MCF 10A (cell line): Measurements from ENCODE around the gene ATAD1. TPM values are rescaled to one million over a fixed set of nuclear protein-coding genes. Genes with fewer than 3 reads are reported as not detected.

Experiments
- BruUV-seq: library from RNA; stranded (reverse); fragments of 400-500 nt; replicated peaks from 2 replicates; lab custom pipeline; 2021; lab: Mats Ljungman, UMichigan
- CTCF ChIA-PET: fragments of 300-600 bp; sonication (Branson Sonifier 250); formaldehyde crosslinking; extraction: SDS; loops from one replicate; lab custom pipeline; 2021; ENCODE audit warnings: antibody characterized with exemption, inconsistent platforms; lab: Yijun Ruan, JAX
- POLR2A ChIA-PET: fragments of 300-600, 350-650 bp; sonication (Branson Sonifier 250); formaldehyde crosslinking; extraction: SDS; loops from one replicate; lab custom pipeline; 2020; ENCODE audit warnings: antibody characterized with exemption, inconsistent platforms; lab: Yijun Ruan, JAX
- DNase-seq: peaks from one replicate; pipeline ENCODE4 v3.0.0-alpha.2; 2018; ENCODE audit not compliant: unreplicated experiment
- H3K27ac Mint-ChIP-seq: one replicate; pipeline ENCODE4 v1.8.0; 2022; ENCODE audit warnings: mild to moderate bottlenecking, low read depth, mixed read lengths; ENCODE audit not compliant: unreplicated experiment
- H3K27me3 Mint-ChIP-seq: one replicate; pipeline ENCODE4 v1.8.0; 2022; ENCODE audit warnings: mixed read lengths; ENCODE audit not compliant: insufficient read depth, unreplicated experiment
- H3K36me3 Mint-ChIP-seq: one replicate; pipeline ENCODE4 v1.8.0; 2022; ENCODE audit warnings: mild to moderate bottlenecking, moderate library complexity, mixed read lengths; ENCODE audit not compliant: insufficient read depth, unreplicated experiment
- H3K4me1 Mint-ChIP-seq: one replicate; pipeline ENCODE4 v1.8.0; 2022; ENCODE audit warnings: mixed read lengths; ENCODE audit not compliant: insufficient read depth, unreplicated experiment
- H3K4me3 Mint-ChIP-seq: one replicate; pipeline ENCODE4 v1.8.0; 2022; ENCODE audit warnings: mild to moderate bottlenecking, moderate library complexity, mixed read lengths; ENCODE audit not compliant: unreplicated experiment
- H3K9me3 Mint-ChIP-seq: one replicate; pipeline ENCODE4 v1.8.0; 2022; ENCODE audit warnings: mixed read lengths; ENCODE audit not compliant: unreplicated experiment
- intact Hi-C: fragments of 100-400 bp; cut with micrococcal nuclease; formaldehyde crosslinking; loops from 2 replicates; pipeline ENCODE4 v1.14.1; 2022
- total RNA-seq: library from RNA; stranded (reverse); gene quantifications from 2 replicates; pipeline ENCODE4 v1.2.3, GENCODE V29; 2022
- TF ChIP-seq, protein P1 (sequence below): fragments of 200-600 bp; IDR thresholded peaks from one replicate; pipeline ENCODE4 v1.8.0; 2022; ENCODE audit warnings: antibody characterized with exemption, mild to moderate bottlenecking; ENCODE audit not compliant: unreplicated experiment

Gene ATAD1
- total RNA-seq, 1 experiment from 2014 or later, result 75.2 TPM

GRCh38 chr10:87818505-87819288 lies 671 bp upstream of the ATAD1 start:
- TSS peak; percentile 53 for BruUV-seq
- H3K27me3 Mint-ChIP-seq, result no peaks in the 10 kb centered on the region
- ChIA-PET CTCF (interaction anchor here (0.5 to 4.4 kb wide), 22 partner anchors 10 to 747 kb away, joined by 3 to 17 read pairs (median 4); no protein-coding TSS in a partner anchor), POLR2A (interaction anchor here (0.6 to 4.6 kb wide), 31 partner anchors 9 to 1529 kb away, joined by 3 to 186 read pairs (median 4); partner anchors contain the start of genes ANKRD22, FAS, KLLN and PTEN)
- no peaks in the 10 kb centered on the region for H3K9me3 Mint-ChIP-seq
- peak overlapping the region; percentile 95 for H3K4me3 Mint-ChIP-seq
- intact Hi-C loops, result loop anchor here (1.0 to 5.0 kb wide), 2 partner anchors 25 to 44 kb away; partner anchors contain the start of genes KLLN and PTEN
- peak overlapping the region; percentile 79 for H3K27ac Mint-ChIP-seq
- peaks cover 13% of the 10 kb centered on the region for H3K36me3 Mint-ChIP-seq
- peak; percentile 49 for DNase-seq
- TF ChIP-seq, protein P1, sequence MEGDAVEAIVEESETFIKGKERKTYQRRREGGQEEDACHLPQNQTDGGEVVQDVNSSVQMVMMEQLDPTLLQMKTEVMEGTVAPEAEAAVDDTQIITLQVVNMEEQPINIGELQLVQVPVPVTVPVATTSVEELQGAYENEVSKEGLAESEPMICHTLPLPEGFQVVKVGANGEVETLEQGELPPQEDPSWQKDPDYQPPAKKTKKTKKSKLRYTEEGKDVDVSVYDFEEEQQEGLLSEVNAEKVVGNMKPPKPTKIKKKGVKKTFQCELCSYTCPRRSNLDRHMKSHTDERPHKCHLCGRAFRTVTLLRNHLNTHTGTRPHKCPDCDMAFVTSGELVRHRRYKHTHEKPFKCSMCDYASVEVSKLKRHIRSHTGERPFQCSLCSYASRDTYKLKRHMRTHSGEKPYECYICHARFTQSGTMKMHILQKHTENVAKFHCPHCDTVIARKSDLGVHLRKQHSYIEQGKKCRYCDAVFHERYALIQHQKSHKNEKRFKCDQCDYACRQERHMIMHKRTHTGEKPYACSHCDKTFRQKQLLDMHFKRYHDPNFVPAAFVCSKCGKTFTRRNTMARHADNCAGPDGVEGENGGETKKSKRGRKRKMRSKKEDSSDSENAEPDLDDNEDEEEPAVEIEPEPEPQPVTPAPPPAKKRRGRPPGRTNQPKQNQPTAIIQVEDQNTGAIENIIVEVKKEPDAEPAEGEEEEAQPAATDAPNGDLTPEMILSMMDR, result peak; percentile 10
- peaks cover 17% of the 10 kb centered on the region for H3K4me1 Mint-ChIP-seq

DNA sequence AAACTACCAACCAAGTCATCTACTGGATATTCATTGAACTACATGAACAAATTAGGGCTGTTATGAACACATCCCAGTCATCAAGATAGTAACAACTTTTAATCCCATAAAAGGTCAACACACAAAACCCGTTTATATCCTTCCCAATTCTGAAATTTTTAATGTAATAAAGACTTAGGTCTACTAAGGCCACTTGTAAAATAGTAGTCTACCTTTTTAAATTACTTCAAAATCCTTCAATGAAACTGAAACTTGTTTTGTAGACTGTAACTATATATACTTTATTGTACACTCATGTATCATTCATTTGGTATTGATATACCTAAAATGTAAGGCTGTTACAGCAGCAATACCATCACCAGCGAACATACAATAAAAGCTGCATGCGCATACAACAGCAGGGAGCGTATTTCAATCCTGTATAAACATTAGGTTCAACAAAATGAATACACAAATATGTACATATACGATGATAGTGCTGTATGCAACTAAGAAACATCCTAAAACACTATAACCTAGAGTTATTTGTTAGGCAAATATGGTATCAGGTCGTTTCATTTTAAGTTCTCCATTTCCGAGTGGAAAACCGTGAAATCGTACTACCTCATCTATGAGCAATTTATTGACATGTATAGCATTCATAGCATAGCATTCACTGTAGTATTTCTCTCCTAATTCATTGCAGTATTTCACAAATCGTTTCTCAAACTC lies 973 bp downstream of the ATAD1 start:
- Mint-ChIP-seq H3K27ac (peak overlapping the region; percentile 79), H3K9me3 (no peaks in the 10 kb centered on the region), H3K4me3 (peak overlapping the region; percentile 95), H3K27me3 (no peaks in the 10 kb centered on the region), H3K4me1 (peaks cover 17% of the 10 kb centered on the region), H3K36me3 (peaks cover 26% of the 10 kb centered on the region)
- BruUV-seq, result no TSS peak
- TF ChIP-seq, protein P1, result no peak
- peak; percentile 12 for DNase-seq
- intact Hi-C loops, result loop anchor here (1.0 to 5.0 kb wide), 2 partner anchors 45 to 284 kb away; partner anchors contain the start of genes KLLN and PTEN
- ChIA-PET POLR2A (interaction anchor here (1.1 to 4.6 kb wide), 12 partner anchors 11 to 722 kb away, joined by 3 to 186 read pairs (median 10); partner anchors contain the start of genes KLLN and PTEN), CTCF (interaction anchor here (0.7 to 4.4 kb wide), 5 partner anchors 13 to 569 kb away, joined by 3 to 14 read pairs (median 6); no protein-coding TSS in a partner anchor)

DNA sequence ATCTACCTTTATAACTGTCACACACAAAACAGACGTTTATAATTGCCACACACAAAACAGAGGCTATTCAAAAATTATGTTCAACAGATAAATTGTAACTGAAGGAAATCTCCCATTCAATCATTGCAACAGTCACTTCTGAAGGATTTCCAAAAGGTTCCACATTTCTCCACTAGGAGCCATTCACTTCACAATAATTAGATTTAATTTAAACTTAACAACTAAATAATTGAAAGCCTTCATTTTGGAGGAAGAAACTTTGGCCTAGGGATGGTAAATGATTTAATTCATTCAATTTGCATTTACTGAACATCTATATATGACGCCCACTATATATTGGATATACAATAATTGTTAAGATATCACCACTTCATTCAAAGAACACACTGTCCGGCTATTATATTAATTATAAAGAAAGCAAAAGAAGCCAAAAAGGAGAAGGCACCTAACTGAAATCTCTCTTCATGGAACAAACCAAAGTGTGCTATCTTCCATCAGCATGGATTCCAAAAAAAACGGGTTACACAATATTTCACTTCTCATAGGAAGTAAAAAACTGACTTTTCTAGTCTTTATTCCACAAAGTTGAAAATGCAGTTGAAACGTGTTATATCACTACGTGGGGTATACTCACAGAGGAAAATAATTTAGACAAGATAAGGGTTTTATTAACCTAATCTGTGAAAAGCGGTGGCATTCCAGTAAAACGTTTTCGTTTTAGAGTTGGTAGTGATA lies 1.7 kb downstream of the ATAD1 start:
- peak; percentile 11 for DNase-seq
- TF ChIP-seq, protein P1, result peak; percentile 32
- Mint-ChIP-seq H3K4me3 (peak overlapping the region; percentile 95), H3K4me1 (peaks cover 17% of the 10 kb centered on the region), H3K27ac (peak overlapping the region; percentile 79), H3K36me3 (peaks cover 33% of the 10 kb centered on the region), H3K9me3 (no peaks in the 10 kb centered on the region), H3K27me3 (no peaks in the 10 kb centered on the region)
- ChIA-PET CTCF (interaction anchor here (0.7 to 4.4 kb wide), 2 partner anchors 25 to 75 kb away, joined by 3 to 14 read pairs; no protein-coding TSS in a partner anchor), POLR2A (interaction anchor here (1.1 to 4.6 kb wide), 7 partner anchors 12 to 50 kb away, joined by 3 to 186 read pairs (median 36); partner anchors contain the start of genes KLLN and PTEN)
- intact Hi-C loops, result loop anchor here (1.0 to 5.0 kb wide), 2 partner anchors 46 to 283 kb away; partner anchors contain the start of genes KLLN and PTEN
- BruUV-seq, result no TSS peak
